Measurements from ENCODE around the gene GUK1.

DNA sequence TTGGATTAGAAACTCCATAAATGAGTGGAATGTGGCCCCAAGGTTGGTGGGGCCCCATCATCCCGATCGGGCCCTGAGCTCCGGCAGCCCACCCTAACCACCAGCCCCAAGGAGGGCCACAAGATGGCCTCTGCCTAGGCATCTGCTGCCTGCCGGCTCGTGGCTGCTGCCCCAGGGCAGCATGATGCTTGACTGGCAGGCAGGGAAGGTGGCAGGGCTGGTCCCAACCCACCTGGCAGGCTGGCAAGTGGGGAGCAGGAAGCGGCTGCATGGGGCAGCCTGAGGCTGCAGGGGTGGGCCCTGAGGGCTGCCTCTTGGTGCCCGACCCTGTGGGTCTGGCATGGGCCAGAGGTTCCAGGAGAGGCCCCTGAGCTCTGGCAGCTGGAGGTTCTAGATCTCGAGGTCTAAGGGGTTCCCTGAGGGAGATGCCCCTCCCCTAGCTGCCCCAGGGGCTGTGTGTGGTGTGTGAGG, 8.9 kb downstream of the GUK1 start:
- no peak for TF ChIP-seq RAD21 (IDR thresholded peaks at IDR 0.05; ENCODE audit: low read length)
- TF ChIP-seq, protein P1, sequence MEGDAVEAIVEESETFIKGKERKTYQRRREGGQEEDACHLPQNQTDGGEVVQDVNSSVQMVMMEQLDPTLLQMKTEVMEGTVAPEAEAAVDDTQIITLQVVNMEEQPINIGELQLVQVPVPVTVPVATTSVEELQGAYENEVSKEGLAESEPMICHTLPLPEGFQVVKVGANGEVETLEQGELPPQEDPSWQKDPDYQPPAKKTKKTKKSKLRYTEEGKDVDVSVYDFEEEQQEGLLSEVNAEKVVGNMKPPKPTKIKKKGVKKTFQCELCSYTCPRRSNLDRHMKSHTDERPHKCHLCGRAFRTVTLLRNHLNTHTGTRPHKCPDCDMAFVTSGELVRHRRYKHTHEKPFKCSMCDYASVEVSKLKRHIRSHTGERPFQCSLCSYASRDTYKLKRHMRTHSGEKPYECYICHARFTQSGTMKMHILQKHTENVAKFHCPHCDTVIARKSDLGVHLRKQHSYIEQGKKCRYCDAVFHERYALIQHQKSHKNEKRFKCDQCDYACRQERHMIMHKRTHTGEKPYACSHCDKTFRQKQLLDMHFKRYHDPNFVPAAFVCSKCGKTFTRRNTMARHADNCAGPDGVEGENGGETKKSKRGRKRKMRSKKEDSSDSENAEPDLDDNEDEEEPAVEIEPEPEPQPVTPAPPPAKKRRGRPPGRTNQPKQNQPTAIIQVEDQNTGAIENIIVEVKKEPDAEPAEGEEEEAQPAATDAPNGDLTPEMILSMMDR (conservative IDR thresholded peaks at IDR 0.05; ENCODE audit: low read depth, low read length), result no peak
- TF ChIP-seq POLR2A (IDR thresholded peaks at IDR 0.05; ENCODE audit: low read depth, low read length), result no peak
- no peak for TF ChIP-seq USF2 (IDR thresholded peaks at IDR 0.05; ENCODE audit: low read depth, low read length)
